ENCODE measurements around the gene SYNPR. TPM values are rescaled to one million over a fixed set of nuclear protein-coding genes. Genes with fewer than 3 reads are reported as not detected.
"Not testable (repeated sequence)": the region's sequence is repeated elsewhere in the genome, so short reads cannot be mapped to it uniquely, and the experiment has no call there.

SYNPR gene
- total and polyA plus RNA-seq, 8 donors, result 0.13 to 0.42 (median 0.20) TPM; not detected in 4

- intact Hi-C loops (cut with DNase I), result no loop called here
- DNase-seq (no peak), ATAC-seq (no peak)
- no peak for TF ChIP-seq CTCF (IDR thresholded peaks at IDR 0.05)
- no peaks in the 10 kb centered on the region for H3K4me1 ChIP-seq
- no peaks in the 10 kb centered on the region for H3K9me3 ChIP-seq
- H3K27ac ChIP-seq, result no peak overlapping the region
- H3K4me3 ChIP-seq, result no peak overlapping the region
- H3K36me3 ChIP-seq, result no peaks in the 10 kb centered on the region
- no peaks in the 10 kb centered on the region for H3K27me3 ChIP-seq
Measured at GRCh38 chr3:63248015-63248414, 30.1 kb upstream of the SYNPR start.

GRCh38 chr3:63251499-63251898 is 26.6 kb upstream of the SYNPR start:
- Histone ChIP-seq H3K9me3 (no peaks in the 10 kb centered on the region), H3K4me3 (no peak overlapping the region), H3K27ac (no peak overlapping the region), H3K4me1 (no peaks in the 10 kb centered on the region), H3K27me3 (no peaks in the 10 kb centered on the region), H3K36me3 (no peaks in the 10 kb centered on the region)
- DNase-seq (no peak), ATAC-seq (no peak)
- intact Hi-C loops (cut with DNase I), result no loop called here
- TF ChIP-seq CTCF (IDR thresholded peaks at IDR 0.05), result no peak

- H3K9me3 ChIP-seq; H3K4me3 ChIP-seq; ATAC-seq; H3K27ac ChIP-seq; H3K4me1 ChIP-seq; DNase-seq; H3K27me3 ChIP-seq; intact Hi-C loops (cut with DNase I); H3K36me3 ChIP-seq: not testable (repeated sequence)
Measured at GRCh38 chr3:63255819-63256218, 22.3 kb upstream of the SYNPR start.

GRCh38 chr3:63264716-63265115 is 13.4 kb upstream of the SYNPR start:
- Histone ChIP-seq H3K27me3 (no peaks in the 10 kb centered on the region), H3K9me3 (peaks cover 0 to 3% of the 10 kb centered on the region in 2 donors), H3K4me1 (no peaks in the 10 kb centered on the region), H3K4me3 (no peak overlapping the region), H3K36me3 (no peaks in the 10 kb centered on the region), H3K27ac (no peak overlapping the region)
- DNase-seq, result no peak
- TF ChIP-seq CTCF (IDR thresholded peaks at IDR 0.05), result no peak
- intact Hi-C loops (cut with DNase I), result no loop called here
- ATAC-seq, result no peak

GRCh38 chr3:63274359-63274758 is 3.7 kb upstream of the SYNPR start:
- intact Hi-C loops (cut with DNase I), result no loop called here
- H3K27ac ChIP-seq, result no peak overlapping the region
- peaks cover 22 to 33% of the 10 kb centered on the region in 2 donors for H3K27me3 ChIP-seq
- no peaks in the 10 kb centered on the region for H3K36me3 ChIP-seq
- TF ChIP-seq CTCF (IDR thresholded peaks at IDR 0.05), result no peak
- no peak overlapping the region for H3K4me3 ChIP-seq
- DNase-seq, result no peak
- no peak for ATAC-seq
- no peaks in the 10 kb centered on the region for H3K4me1 ChIP-seq
- H3K9me3 ChIP-seq, result peaks cover 0 to 2% of the 10 kb centered on the region in 2 donors

Data from left lung (tissue), 10 donors.